Measurements from ENCODE around the gene STAB1.
A peak's percentile ranks its signal among the peaks of the same experiment; 100 is the strongest.

The STAB1 gene

GRCh38 chr3:52494886-52495495, at the start of gene STAB1:
TSS of gene STAB1 (plus strand) at chr3:52495338. CDS start at chr3:52495414, 76 bp downstream.
- no peak for DNase-seq (ENCODE audit: low read depth in 2 of 2)

GRCh38 chr3:52446042-52446441, 49.1 kb upstream of the STAB1 start:
- DNase-seq (ENCODE audit: low read depth in 2 of 2): no peak

- peak; percentile 49 to 68 for DNase-seq (ENCODE audit: low read depth in 2 of 2)
Observed at GRCh38 chr3:52446631-52447511, 48.3 kb upstream of the STAB1 start.

- DNase-seq (ENCODE audit: low read depth in 2 of 2): no peak
Observed at GRCh38 chr3:52447512-52448355, 47.4 kb upstream of the STAB1 start.

GRCh38 chr3:52450489-52451236, 44.5 kb upstream of the STAB1 start:
- no peak for DNase-seq (ENCODE audit: low read depth in 2 of 2)

- DNase-seq (ENCODE audit: low read depth in 2 of 2): no peak
Observed at GRCh38 chr3:52451237-52452083, 43.7 kb upstream of the STAB1 start.

- DNase-seq (ENCODE audit: low read depth in 2 of 2): no peak
Observed at GRCh38 chr3:52452126-52452525, 43.0 kb upstream of the STAB1 start.

- DNase-seq (ENCODE audit: low read depth in 2 of 2): no peak
Observed at GRCh38 chr3:52452570-52453221, 42.4 kb upstream of the STAB1 start.

- DNase-seq (ENCODE audit: low read depth in 2 of 2): no peak
Observed at GRCh38 chr3:52453496-52454249, 41.5 kb upstream of the STAB1 start, which contains the start of gene TNNC1. TSS of gene TNNC1 (minus strand) at chr3:52454041. CDS start at chr3:52454015, 26 bp downstream.

- DNase-seq (ENCODE audit: low read depth in 2 of 2): no peak
Observed at GRCh38 chr3:52454250-52454937, 40.7 kb upstream of the STAB1 start.

- DNase-seq (ENCODE audit: low read depth in 2 of 2): no peak
Observed at GRCh38 chr3:52454938-52455282, 40.2 kb upstream of the STAB1 start.

- peak; percentile 89 to 96 for DNase-seq (ENCODE audit: low read depth in 2 of 2)
Observed at GRCh38 chr3:52455283-52456168, 39.6 kb upstream of the STAB1 start, which contains the start of gene NISCH. TSS of gene NISCH (plus strand) at chr3:52455604. CDS start at chr3:52455642, 38 bp downstream.

GRCh38 chr3:52456169-52456799, 38.9 kb upstream of the STAB1 start:
- no peak for DNase-seq (ENCODE audit: low read depth in 2 of 2)

- no peak for DNase-seq (ENCODE audit: low read depth in 2 of 2)
Observed at GRCh38 chr3:52456800-52457183, 38.3 kb upstream of the STAB1 start.

GRCh38 chr3:52458031-52458760, 36.9 kb upstream of the STAB1 start:
- DNase-seq (ENCODE audit: low read depth in 2 of 2): no peak

GRCh38 chr3:52458770-52459545, 36.2 kb upstream of the STAB1 start:
- DNase-seq (ENCODE audit: low read depth in 2 of 2): no peak
